ENCODE results near the gene THSD8. TPM values are rescaled to one million over a fixed set of nuclear protein-coding genes. Genes with fewer than 3 reads are reported as not detected.
A peak's percentile ranks its signal among the peaks of the same experiment; 100 is the strongest.
"Not testable (repeated sequence)": the region's sequence is repeated elsewhere in the genome, so short reads cannot be mapped to it uniquely, and the experiment has no call there.

Gene THSD8
- total RNA-seq, 6 donors from 2014 or later: 4.6 to 6.0 TPM; not detected in 4

- TF ChIP-seq EP300 (IDR thresholded peaks at IDR 0.05): no peak
- no peak for TF ChIP-seq CTCF (IDR thresholded peaks at IDR 0.05)
- no peak for TF ChIP-seq POLR2AphosphoS5 (IDR thresholded peaks at IDR 0.05)
- no peak for TF ChIP-seq POLR2A (IDR thresholded peaks at IDR 0.05)
- DNase-seq (no peak), ATAC-seq (ENCODE audit: low FRiP score in 2 of 2) (no peak)
- no peak overlapping the region for H3K27ac ChIP-seq
- no peaks in the 10 kb centered on the region for H3K36me3 ChIP-seq
- peaks cover 20 to 30% (median 24%) of the 10 kb centered on the region in 4 donors for H3K4me1 ChIP-seq
- peaks cover 0 to 46% (median 22%) of the 10 kb centered on the region in 4 donors for H3K27me3 ChIP-seq
- H3K4me3 ChIP-seq: no peak overlapping the region
- WGBS, 2 donors: 89% methylated on average over 10 to 11 of the region's 11 CpGs
- no peaks in the 10 kb centered on the region for H3K9me3 ChIP-seq
Observed at GRCh38 chr19:12843328-12843727, 41.5 kb downstream of the THSD8 start.

- H3K4me1 ChIP-seq: peaks cover 12 to 22% (median 18%) of the 10 kb centered on the region in 4 donors
- no peaks in the 10 kb centered on the region for H3K36me3 ChIP-seq
- peaks cover 0 to 38% (median 18%) of the 10 kb centered on the region in 4 donors for H3K27me3 ChIP-seq
- DNase-seq (no peak), ATAC-seq (ENCODE audit: low FRiP score in 2 of 2) (no peak)
- H3K4me3 ChIP-seq: no peak overlapping the region
- H3K27ac ChIP-seq: no peak overlapping the region
- no peak for TF ChIP-seq POLR2AphosphoS5 (IDR thresholded peaks at IDR 0.05)
- TF ChIP-seq EP300 (IDR thresholded peaks at IDR 0.05): no peak
- TF ChIP-seq CTCF (IDR thresholded peaks at IDR 0.05): no peak
- no peak for TF ChIP-seq POLR2A (IDR thresholded peaks at IDR 0.05)
- WGBS, 2 donors: 82 to 89% methylated on average over 3 of the region's 3 CpGs
- no peaks in the 10 kb centered on the region for H3K9me3 ChIP-seq
Observed at GRCh38 chr19:12843999-12844732, 42.3 kb downstream of the THSD8 start.

GRCh38 chr19:12846613-12847012 lies 44.7 kb downstream of the THSD8 start:
- H3K27me3 ChIP-seq: peaks cover 0 to 16% (median 3%) of the 10 kb centered on the region in 4 donors
- H3K9me3 ChIP-seq; H3K27ac ChIP-seq; H3K4me3 ChIP-seq; DNase-seq; H3K36me3 ChIP-seq; H3K4me1 ChIP-seq; ATAC-seq (ENCODE audit: low FRiP score in 2 of 2): not testable (repeated sequence)
- 75 to 83% methylated on average over 7 of the region's 7 CpGs for WGBS, 2 donors

- peak overlapping the region in 2 of 4 donors; percentile 17 to 27 for H3K4me3 ChIP-seq
- TF ChIP-seq POLR2AphosphoS5 (IDR thresholded peaks at IDR 0.05) (peak in 1 of 2 donors; percentile 47), EP300 (IDR thresholded peaks at IDR 0.05) (peak in 1 of 4 donors; percentile 90), CTCF (IDR thresholded peaks at IDR 0.05) (peak; percentile 99 to 100 (median 100)), POLR2A (IDR thresholded peaks at IDR 0.05) (no peak)
- ATAC-seq (ENCODE audit: low FRiP score in 2 of 2) (peak; percentile 96 to 98), DNase-seq (peak; percentile 91 to 99)
- H3K27ac ChIP-seq: no peak overlapping the region
- H3K9me3 ChIP-seq: no peaks in the 10 kb centered on the region
- WGBS, 2 donors: 12 to 16% methylated on average over 19 to 36 of the region's 69 CpGs
- peaks cover 0 to 13% (median 2%) of the 10 kb centered on the region in 4 donors for H3K27me3 ChIP-seq
- peaks cover 8 to 10% (median 9%) of the 10 kb centered on the region in 4 donors for H3K4me1 ChIP-seq
- H3K36me3 ChIP-seq: no peaks in the 10 kb centered on the region
Observed at GRCh38 chr19:12847159-12848139, 45.6 kb downstream of the THSD8 start.

Small RNAs within 50 kb of the gene (small RNA-seq; reads per million reads assigned to genes)
- 0 to 0.31 (median 0.10) reads per million in 4 donors for gene MIR5684
- gene MIR6794: 0 reads per million in 4 donors

Other genes starting within 250 kb of the THSD8 start
- 10 to 100 TPM in 2 of 6 donors, 1 to 10 TPM in 4; 4.3 to 11.6 (median 9.0) TPM for gene ZNF490, start 191.3 kb upstream of the THSD8 start, total RNA-seq
- gene ZNF791, start 191.1 kb upstream of the THSD8 start, total RNA-seq: 10 to 100 TPM; 12.6 to 29.3 (median 21.9) TPM
- gene MAN2B1, start 135.3 kb upstream of the THSD8 start, total RNA-seq: 100 to 1,000 TPM in 5 of 6 donors, 10 to 100 TPM in 1; 56.8 to 299 (median 121) TPM
- gene WDR83, start 135.3 kb upstream of the THSD8 start, total RNA-seq: 10 to 100 TPM in 2 of 6 donors, 1 to 10 TPM in 4; 6.1 to 12.9 (median 8.4) TPM
- 100 to 1,000 TPM in 2 of 6 donors, 10 to 100 TPM in 4; 71.6 to 190 (median 94.3) TPM for gene DHPS, start 120.2 kb upstream of the THSD8 start, total RNA-seq
- gene GNG14, start 114.1 kb upstream of the THSD8 start, total RNA-seq: not detected
- 10 to 100 TPM in 2 of 6 donors, 1 to 10 TPM in 4; 6.5 to 13.7 (median 8.7) TPM for gene FBXW9, start 105.4 kb upstream of the THSD8 start, total RNA-seq
- gene TNPO2, start 78.1 kb upstream of the THSD8 start, total RNA-seq: 100 to 1,000 TPM in 1 of 6 donors, 10 to 100 TPM in 5; 43.5 to 124 (median 46.1) TPM
- 100 to 1,000 TPM; 156 to 324 (median 261) TPM for gene TRIR, start 67.4 kb upstream of the THSD8 start, total RNA-seq
- 10 to 100 TPM; 14.7 to 71.7 (median 49.8) TPM for gene GET3, start 64.6 kb upstream of the THSD8 start, total RNA-seq
- under 1 TPM in 1 of 6 donors, not detected in 5; 0.11 TPM for gene BEST2, start 50.3 kb upstream of the THSD8 start, total RNA-seq
- gene HOOK2, start 26.5 kb upstream of the THSD8 start, total RNA-seq: 100 to 1,000 TPM in 2 of 6 donors, 10 to 100 TPM in 4; 48.9 to 367 (median 79.6) TPM
- gene JUNB, start 10.6 kb upstream of the THSD8 start, total RNA-seq: 100 to 1,000 TPM; 127 to 422 (median 354) TPM
- 100 to 1,000 TPM in 4 of 6 donors, 10 to 100 TPM in 2; 57.6 to 173 (median 123) TPM for gene PRDX2, start 269 bp upstream of the THSD8 start, total RNA-seq
- gene RNASEH2A, start 4.5 kb downstream of the THSD8 start, total RNA-seq: 1 to 10 TPM; 4.2 to 7.6 (median 5.6) TPM
- gene RTBDN, start 32.5 kb downstream of the THSD8 start, total RNA-seq: not detected
- gene MAST1, start 36.4 kb downstream of the THSD8 start, total RNA-seq: under 1 TPM in 3 of 6 donors, not detected in 3; 0.17 to 0.89 (median 0.61) TPM
- 10 to 100 TPM; 34.6 to 87.2 (median 60.1) TPM for gene DNASE2, start 79.4 kb downstream of the THSD8 start, total RNA-seq
- gene KLF1, start 85.1 kb downstream of the THSD8 start, total RNA-seq: under 1 TPM in 4 of 6 donors, not detected in 2; 0.17 to 0.89 (median 0.42) TPM
- gene GCDH, start 89.1 kb downstream of the THSD8 start, total RNA-seq: 10 to 100 TPM; 19.3 to 47.1 (median 33.3) TPM
- gene SYCE2, start 117.2 kb downstream of the THSD8 start, total RNA-seq: not detected
- gene FARSA, start 131.6 kb downstream of the THSD8 start, total RNA-seq: 100 to 1,000 TPM in 1 of 6 donors, 10 to 100 TPM in 5; 35.3 to 104 (median 53.4) TPM
- gene CALR, start 136.5 kb downstream of the THSD8 start, total RNA-seq: 1,000 to 10,000 TPM in 1 of 6 donors, 100 to 1,000 TPM in 5; 171 to 1,351 (median 423) TPM
- gene RAD23A, start 143.8 kb downstream of the THSD8 start, total RNA-seq: 100 to 1,000 TPM in 3 of 6 donors, 10 to 100 TPM in 3; 69.1 to 115 (median 98.8) TPM
- gene GADD45GIP1, start 155.2 kb downstream of the THSD8 start, total RNA-seq: 10 to 100 TPM; 15.3 to 43.8 (median 26.6) TPM
- not detected for gene DAND5, start 167.5 kb downstream of the THSD8 start, total RNA-seq
- 100 to 1,000 TPM in 3 of 6 donors, 10 to 100 TPM in 3; 64.0 to 188 (median 107) TPM for gene NFIX, start 193.4 kb downstream of the THSD8 start, total RNA-seq